ENCODE data around the gene TSPAN2.

The TSPAN2 gene

DNA sequence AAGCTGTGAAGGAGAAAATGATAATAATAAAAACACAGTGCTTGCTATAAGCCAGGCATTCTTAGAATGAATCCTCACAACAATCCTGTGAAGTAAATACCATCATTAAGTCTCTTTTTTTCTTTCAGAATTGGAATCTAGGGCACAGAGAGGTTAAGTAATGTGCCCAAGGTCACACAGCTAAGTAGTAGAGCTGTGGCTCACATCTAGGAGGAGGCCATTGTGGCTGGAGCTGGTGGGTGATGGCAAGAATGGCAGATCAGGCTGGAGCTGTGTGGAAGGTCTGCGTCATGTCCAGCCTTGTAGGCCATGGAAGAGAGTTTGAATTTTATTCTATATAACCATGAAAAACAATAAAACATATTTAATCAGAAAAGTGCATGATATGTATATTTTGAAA is 38.2 kb upstream of the TSPAN2 start:
- Histone ChIP-seq H3K4me1 (no peaks in the 10 kb centered on the region), H3K27me3 (no peaks in the 10 kb centered on the region), H3K4me3 (ENCODE audit: low read depth, low read length) (no peak overlapping the region), H3K36me3 (no peaks in the 10 kb centered on the region), H3K9me3 (no peaks in the 10 kb centered on the region; the same call in 1 of the 2 replicates)
- no peak for TF ChIP-seq CTCF (IDR thresholded peaks at IDR 0.05; ENCODE audit: low read depth, low read length)
- DNase-seq, result no peak

GRCh38 chr1:115126516-115126915 is 37.2 kb upstream of the TSPAN2 start:
- no peak for TF ChIP-seq CTCF (IDR thresholded peaks at IDR 0.05; ENCODE audit: low read depth, low read length)
- H3K9me3 ChIP-seq, result no peaks in the 10 kb centered on the region; the same call in 1 of the 2 replicates
- DNase-seq, result no peak
- no peaks in the 10 kb centered on the region for H3K4me1 ChIP-seq
- no peaks in the 10 kb centered on the region for H3K27me3 ChIP-seq
- H3K36me3 ChIP-seq, result no peaks in the 10 kb centered on the region
- no peak overlapping the region for H3K4me3 ChIP-seq (ENCODE audit: low read depth, low read length)

DNA sequence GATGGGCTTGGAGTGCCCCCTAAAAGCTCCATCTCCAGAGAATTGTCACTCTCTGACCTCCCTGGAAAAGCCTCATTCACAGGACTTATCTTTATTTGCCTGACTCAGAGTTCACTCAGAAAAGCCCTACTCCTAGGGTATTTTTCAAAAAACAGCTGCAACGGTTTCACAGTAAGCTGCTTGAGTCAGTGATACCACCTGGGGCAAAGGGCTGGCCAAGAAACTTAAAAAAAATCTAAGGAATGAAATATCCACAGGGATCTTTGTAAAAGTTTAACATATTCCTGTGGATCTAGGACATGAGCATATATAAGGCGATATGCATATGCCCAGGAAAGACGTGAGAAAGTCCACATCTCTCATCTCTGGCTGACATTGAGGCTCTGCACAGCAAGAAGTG is 33.8 kb upstream of the TSPAN2 start:
- Histone ChIP-seq H3K36me3 (no peaks in the 10 kb centered on the region), H3K4me1 (no peaks in the 10 kb centered on the region), H3K9me3 (no peaks in the 10 kb centered on the region), H3K4me3 (ENCODE audit: low read depth, low read length) (no peak overlapping the region), H3K27me3 (no peaks in the 10 kb centered on the region)
- TF ChIP-seq CTCF (IDR thresholded peaks at IDR 0.05; ENCODE audit: low read depth, low read length), result no peak
- DNase-seq, result no peak

GRCh38 chr1:115121793-115122192 is 32.5 kb upstream of the TSPAN2 start:
- no peak for DNase-seq
- H3K36me3 ChIP-seq, result no peaks in the 10 kb centered on the region
- no peak overlapping the region for H3K4me3 ChIP-seq (ENCODE audit: low read depth, low read length)
- no peaks in the 10 kb centered on the region for H3K9me3 ChIP-seq
- no peaks in the 10 kb centered on the region for H3K27me3 ChIP-seq
- no peaks in the 10 kb centered on the region for H3K4me1 ChIP-seq
- TF ChIP-seq CTCF (IDR thresholded peaks at IDR 0.05; ENCODE audit: low read depth, low read length), result no peak

- Histone ChIP-seq H3K36me3 (no peaks in the 10 kb centered on the region), H3K4me3 (ENCODE audit: low read depth, low read length) (no peak overlapping the region), H3K27me3 (no peaks in the 10 kb centered on the region), H3K9me3 (no peaks in the 10 kb centered on the region), H3K4me1 (no peaks in the 10 kb centered on the region)
- no peak for TF ChIP-seq CTCF (IDR thresholded peaks at IDR 0.05; ENCODE audit: low read depth, low read length)
- DNase-seq, result no peak
These were observed 31.0 kb upstream of the TSPAN2 start for GRCh38 chr1:115120296-115120695.

- no peak for TF ChIP-seq CTCF (IDR thresholded peaks at IDR 0.05; ENCODE audit: low read depth, low read length)
- Histone ChIP-seq H3K9me3 (no peaks in the 10 kb centered on the region), H3K4me1 (no peaks in the 10 kb centered on the region), H3K4me3 (ENCODE audit: low read depth, low read length) (no peak overlapping the region), H3K36me3 (no peaks in the 10 kb centered on the region), H3K27me3 (no peaks in the 10 kb centered on the region)
- DNase-seq, result no peak
These were observed 29.3 kb upstream of the TSPAN2 start for GRCh38 chr1:115118611-115119010.

All from BE2C (cell line).